K562 (cell line): ENCODE measurements around the gene MARCHF9. TPM values are rescaled to one million over a fixed set of nuclear protein-coding genes. Genes with fewer than 3 reads are reported as not detected.

Experiments
- ATAC-seq: fragments of 200-7000 bp; cut with Tn5 transposase; 3 replicates; pipeline ENCODE4 v1.9.1; 2020; ENCODE audit warnings: moderate library complexity
- BruUV-seq: library from RNA; stranded (reverse); fragments of 400-500 nt; replicated peaks from 2 replicates; lab custom pipeline; 2021; lab: Mats Ljungman, UMichigan
- CTCF ChIA-PET: fragments of 300-600 bp; formaldehyde crosslinking; extraction: SDS; loops from one replicate; lab custom pipeline; 2021; ENCODE audit warnings: low intra/inter-chr PET ratio; lab: Yijun Ruan, JAX
- POLR2A ChIA-PET: fragments of 300-600, 350-650 bp; sonication (Branson Sonifier 250); formaldehyde crosslinking; extraction: SDS; loops from one replicate; lab custom pipeline; 2021; ENCODE audit warnings: antibody characterized with exemption, inconsistent platforms; lab: Yijun Ruan, JAX
- DNase-seq, 4 experiments: peaks; one replicate each; pipeline versions ENCODE4 v3.0.0 to v3.0.0-alpha.2; 2011 to 2018; ENCODE audit warnings: low spot score in 3 of 4, mixed read lengths in 3 of 4; ENCODE audit errors: extremely low read depth in 1 of 4
- FAIRE-seq: peaks from 2 replicates; lab custom pipeline; 2011; peaks lifted over from hg19 to GRCh38; lab: Jason Lieb, UNC
- H2AFZ ChIP-seq: 2 replicates; pipeline ENCODE4 v1.6.0; 2011; ENCODE audit warnings: low read depth, low read length, control low read depth, inconsistent platforms
- H3K27ac ChIP-seq: fragments of 200-600 bp; 3 replicates; pipeline ENCODE4 v1.8.0; 2011; ENCODE audit warnings: low read depth, mild to moderate bottlenecking, control low read depth, inconsistent platforms, low read length, moderate library complexity, mixed read lengths; ENCODE audit errors: extremely low read depth
- H3K27me3 ChIP-seq, 2 experiments: fragments of 300-600 bp in 1 of 2; 2 replicates in 1 of 2; 3 replicates in 1 of 2; pipeline versions ENCODE4 v1.6.0 to v1.8.0; 2011; ENCODE audit warnings: inconsistent platforms in 2 of 2, low read length in 2 of 2, mild to moderate bottlenecking in 1 of 2, mixed read lengths in 1 of 2, moderate library complexity in 1 of 2; ENCODE audit not compliant: control insufficient read depth in 2 of 2, insufficient read depth in 2 of 2
- H3K36me3 ChIP-seq: fragments of 300-600 bp; 3 replicates; pipeline ENCODE4 v1.8.0; 2011; ENCODE audit warnings: mild to moderate bottlenecking, low read length, inconsistent platforms; ENCODE audit not compliant: control insufficient read depth, insufficient read depth
- H3K4me1 ChIP-seq, 2 experiments: fragments of 200-600 bp in 1 of 2; replicated peaks in 1 of 2; 2 replicates in 1 of 2; 3 replicates in 1 of 2; pipeline versions ENCODE4 v1.5.1 to v1.8.0; 2011; ENCODE audit warnings: inconsistent platforms in 2 of 2, low read length in 2 of 2, mild to moderate bottlenecking in 1 of 2, mixed read lengths in 1 of 2, moderate library complexity in 1 of 2; ENCODE audit not compliant: control insufficient read depth in 2 of 2, insufficient read depth in 2 of 2
- H3K4me2 ChIP-seq: 2 replicates; pipeline ENCODE4 v1.6.1; 2011; ENCODE audit warnings: low read length, control low read depth, inconsistent platforms, mixed read lengths; ENCODE audit not compliant: insufficient read depth
- H3K4me3 ChIP-seq: fragments of 200-600 bp; sonication (generic), shearing (Covaris generic); 2 replicates; pipeline ENCODE4 v1.5.1; 2016; ENCODE audit warnings: control low read depth, inconsistent platforms
- H3K79me2 ChIP-seq: fragments of 200-600 bp; 3 replicates; pipeline ENCODE4 v1.8.0; 2011; ENCODE audit warnings: low read length, inconsistent platforms; ENCODE audit not compliant: control insufficient read depth, insufficient read depth
- H3K9ac ChIP-seq, 2 experiments: 2 replicates each; pipeline versions ENCODE4 v1.6.0 to v1.6.1; 2011; ENCODE audit warnings: low read depth in 2 of 2, low read length in 2 of 2, control low read depth in 1 of 2, inconsistent platforms in 1 of 2, mild to moderate bottlenecking in 1 of 2, mixed read lengths in 1 of 2; ENCODE audit not compliant: insufficient read depth in 1 of 2
- H3K9me1 ChIP-seq: one replicate; pipeline ENCODE4 v1.6.0; 2011; ENCODE audit warnings: inconsistent platforms, mild to moderate bottlenecking, low read length, moderate library complexity; ENCODE audit not compliant: control insufficient read depth, insufficient read depth
- H3K9me3 ChIP-seq: replicated peaks from 2 replicates; pipeline ENCODE4 v1.5.1; 2011; ENCODE audit warnings: low read depth, low read length, inconsistent platforms; ENCODE audit not compliant: control insufficient read depth, insufficient read depth
- H4K20me1 ChIP-seq: replicated peaks from 2 replicates; pipeline ENCODE4 v1.6.1; 2011; ENCODE audit warnings: low read length, inconsistent platforms, mixed read lengths; ENCODE audit not compliant: control insufficient read depth, insufficient read depth
- CHD2 ChIP-seq: IDR thresholded peaks from 2 replicates; pipeline ENCODE4 v1.6.1; 2011; ENCODE audit warnings: low read depth, low read length
- CTCF ChIP-seq, 3 experiments: IDR thresholded peaks in 2 of 3; conservative IDR thresholded peaks in 1 of 3; 2 replicates each; pipeline ENCODE4 v1.5.1; 2011 to 2012; ENCODE audit warnings: low read length in 3 of 3, mild to moderate bottlenecking in 3 of 3, control low read depth in 2 of 3, improper control_type of control experiment in 1 of 3, inconsistent platforms in 1 of 3, low read depth in 1 of 3, mixed read lengths in 1 of 3, moderate library complexity in 1 of 3; ENCODE audit not compliant: insufficient read depth in 2 of 3
- FOXP1 ChIP-seq: sonication (generic); formaldehyde crosslinking; IDR thresholded peaks from 2 replicates; pipeline ENCODE4 v1.8.0; 2022; ENCODE audit warnings: mild to moderate bottlenecking, missing genetic modification reagents
- GTF2E2 ChIP-seq: fragments of 200-800 bp; sonication (Bioruptor generic); IDR thresholded peaks from 2 replicates; pipeline ENCODE4 v1.6.1; 2016; ENCODE audit warnings: missing genetic modification characterization, missing compliant biosample characterization
- IRF9 ChIP-seq: fragments of 450-650 bp; IDR thresholded peaks from 2 replicates; pipeline ENCODE4 v1.6.1; 2016; ENCODE audit warnings: missing biosample characterization, missing genetic modification characterization
- MAFK ChIP-seq: IDR thresholded peaks from 2 replicates; pipeline ENCODE4 v1.6.1; 2011; ENCODE audit warnings: low read length, improper control_type of control experiment
- NFYB ChIP-seq: IDR thresholded peaks from 2 replicates; pipeline ENCODE4 v1.6.1; 2011; ENCODE audit warnings: mild to moderate bottlenecking, moderate library complexity; ENCODE audit not compliant: insufficient read length; ENCODE audit errors: extremely low read depth
- RB1 ChIP-seq: fragments of 450-650 bp; IDR thresholded peaks from 2 replicates; pipeline ENCODE4 v1.6.1; 2017; ENCODE audit warnings: low read depth, mild to moderate bottlenecking
- SAFB ChIP-seq: fragments of 200-400 bp; formaldehyde crosslinking; IDR thresholded peaks from 2 replicates; pipeline ENCODE4 v1.6.1; 2017; ENCODE audit warnings: low read depth, low read length, borderline replicate concordance
- TCF7 ChIP-seq: sonication (generic); IDR thresholded peaks from 2 replicates; pipeline ENCODE4 v1.6.1; 2016; ENCODE audit warnings: antibody characterized with exemption, borderline replicate concordance
- ZFX ChIP-seq: sonication (generic); formaldehyde crosslinking; IDR thresholded peaks from 2 replicates; pipeline ENCODE4 v1.8.0; 2022; ENCODE audit warnings: mild to moderate bottlenecking, missing genetic modification reagents, moderate library complexity
- WGBS: fragments of 100-300 bp; shearing (Covaris generic); methylation state at CpG from one replicate; pipeline ENCODE4 v1.1.6; 2016; ENCODE audit warnings: low coverage, mixed read lengths; ENCODE audit not compliant: insufficient coverage; ENCODE audit errors: missing lambda C conversion rate; 5-methylcytosine and 5-hydroxymethylcytosine counted together
- in situ Hi-C: fragments of 300-500 bp; cut with MboI; formaldehyde crosslinking; loops from 4 replicates; pipeline ENCODE4 v1.15.0; 2018; ENCODE audit warnings: inconsistent platforms, mixed read lengths
- intact Hi-C: fragments of 100-400 bp; cut with micrococcal nuclease; formaldehyde crosslinking; loops from 2 replicates; pipeline ENCODE4 v1.14.2; 2022
- polyA plus RNA-seq, 8 experiments: library from polyadenylated mRNA; depleted of rRNA in 4 of 8; stranded (reverse) in 5 of 8; unstranded in 3 of 8; fragments of >200 nt; fragmentation: Nextera tagmentation in 2 of 8; fragmentation: Illumina TruSeq in 1 of 8; extraction: Ambion mirVana in 2 of 8; extraction: Trizol in 1 of 8; gene quantifications; 2 replicates each; pipeline versions ENCODE4 v1.2.1 to v1.2.3, GENCODE V29; 2011 to 2014; ENCODE audit warnings: inconsistent platforms in 1 of 8, missing spikeins in 1 of 8
- total RNA-seq, 7 experiments: library from RNA; depleted of rRNA in 6 of 7; stranded (reverse); fragments of >200 nt in 6 of 7; fragmentation: Illumina TruSeq in 2 of 7; extraction: Trizol in 2 of 7; gene quantifications; 2 replicates each; pipeline versions ENCODE4 v1.2.1 to v1.2.3, GENCODE V29; 2011 to 2021; ENCODE audit warnings: low replicate concordance in 1 of 7
- TF ChIP-seq, protein P1 (sequence below): IDR thresholded peaks from 2 replicates; pipeline ENCODE4 v1.6.1; 2011; ENCODE audit not compliant: insufficient read length; ENCODE audit errors: extremely low read depth

The MARCHF9 gene
- total and polyA plus RNA-seq, 9 of the 15 experiments (the other 6 are each of a cell fraction or from before 2014, with no cell fraction given), result 0.80 to 12.4 (median 6.2) TPM

- no peaks in the 10 kb centered on the region for H4K20me1 ChIP-seq
- FAIRE-seq (no peak), DNase-seq (no peak), ATAC-seq (no peak)
- in situ Hi-C loops (no loop called here), intact Hi-C loops (no loop called here)
- POLR2A ChIA-PET, result no interaction called here
- no peak overlapping the region for H3K9ac ChIP-seq
- no peaks in the 10 kb centered on the region for H3K9me3 ChIP-seq
- no peak overlapping the region for H3K4me3 ChIP-seq
- H3K4me1 ChIP-seq, result peaks cover 6 to 18% of the 10 kb centered on the region in 2 experiments
- BruUV-seq, result no TSS peak
- H3K79me2 ChIP-seq, result peaks cover 18% of the 10 kb centered on the region
- no peak overlapping the region for H2AFZ ChIP-seq
- H3K27ac ChIP-seq, result no peak overlapping the region
- no peak overlapping the region for H3K4me2 ChIP-seq
- peaks cover 20% of the 10 kb centered on the region; the same call in 2 of the 3 replicates for H3K36me3 ChIP-seq
- WGBS, result 80% methylated on average over 2 of the region's 2 CpGs
- H3K9me1 ChIP-seq, result no peaks in the 10 kb centered on the region
- CTCF ChIA-PET, result interaction anchor here (1.1 kb wide), 1 partner anchor 317 kb away, joined by 3 read pairs; no protein-coding TSS in a partner anchor
- H3K27me3 ChIP-seq, result no peaks in the 10 kb centered on the region
- TF ChIP-seq TCF7, result no peak
- TF ChIP-seq CHD2, result no peak
- TF ChIP-seq FOXP1, result no peak
- TF ChIP-seq ZFX (CRISPR knock-in tag), result no peak
- TF ChIP-seq RB1, result no peak
- no peak for TF ChIP-seq NFYB
- TF ChIP-seq MAFK, result no peak
- no peak for TF ChIP-seq IRF9 (tag)
- no peak; a peak in 1 of 6 replicates for TF ChIP-seq CTCF (IDR thresholded peaks at IDR 0.05 in 2 of 3, conservative IDR thresholded peaks at IDR 0.05 in 1 of 3; ENCODE audit: insufficient read depth in 2 of 3, low read depth in 1 of 3, low read length in 3 of 3)
- TF ChIP-seq SAFB, result no peak
- no peak for TF ChIP-seq GTF2E2 (tag)
- TF ChIP-seq, protein P1, sequence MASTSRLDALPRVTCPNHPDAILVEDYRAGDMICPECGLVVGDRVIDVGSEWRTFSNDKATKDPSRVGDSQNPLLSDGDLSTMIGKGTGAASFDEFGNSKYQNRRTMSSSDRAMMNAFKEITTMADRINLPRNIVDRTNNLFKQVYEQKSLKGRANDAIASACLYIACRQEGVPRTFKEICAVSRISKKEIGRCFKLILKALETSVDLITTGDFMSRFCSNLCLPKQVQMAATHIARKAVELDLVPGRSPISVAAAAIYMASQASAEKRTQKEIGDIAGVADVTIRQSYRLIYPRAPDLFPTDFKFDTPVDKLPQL, result no peak
These were observed 21.3 kb downstream of the MARCHF9 start for GRCh38 chr12:57776247-57776587.
